IMR-90 (cell line): ENCODE data around the gene UBN1. TPM values are rescaled to one million over a fixed set of nuclear protein-coding genes. Genes with fewer than 3 reads are reported as not detected.

ENCODE experiments used
- ATAC-seq: fragments of 200-7000 bp; cut with Tn5 transposase; 2 replicates; pipeline ENCODE4 v1.9.1; 2020; ENCODE audit warnings: low read depth, mild to moderate bottlenecking, moderate library complexity
- BruUV-seq: library from RNA; stranded (reverse); fragments of 400-500 nt; replicated peaks from 2 replicates; lab custom pipeline; 2021; lab: Mats Ljungman, UMichigan
- CTCF ChIA-PET: fragments of 300-600 bp; formaldehyde crosslinking; extraction: SDS; loops from one replicate; lab custom pipeline; 2021; ENCODE audit warnings: antibody characterized with exemption; lab: Yijun Ruan, JAX
- POLR2A ChIA-PET: fragments of 300-600 bp; sonication (Branson Sonifier 250); formaldehyde crosslinking; loops from one replicate; lab custom pipeline; 2022; ENCODE audit warnings: antibody characterized with exemption; ENCODE audit not compliant: unreplicated experiment; lab: Charles Lee
- DNase-seq: peaks from one replicate; pipeline ENCODE4 v3.0.0; 2013
- H2AFZ ChIP-seq: replicated peaks from 2 replicates; pipeline ENCODE3; 2013; ENCODE audit warnings: low read length, mild to moderate bottlenecking; ENCODE audit not compliant: poor library complexity
- H2AK5ac ChIP-seq: 2 replicates; pipeline ENCODE4 v1.6.1; 2013; ENCODE audit warnings: low read depth, low read length, inconsistent platforms
- H2AK9ac ChIP-seq: replicated peaks from 2 replicates; pipeline ENCODE3; 2013; ENCODE audit warnings: mild to moderate bottlenecking, low read depth, low read length, moderate library complexity; ENCODE audit not compliant: poor library complexity
- H2BK120ac ChIP-seq: 2 replicates; pipeline ENCODE4 v1.6.1; 2013; ENCODE audit warnings: low read depth, low read length, inconsistent platforms
- H2BK15ac ChIP-seq: 3 replicates; pipeline ENCODE4 v1.6.1; 2013; ENCODE audit warnings: low read depth, low read length, inconsistent platforms
- H2BK20ac ChIP-seq: 2 replicates; pipeline ENCODE4 v1.6.1; 2013; ENCODE audit warnings: low read depth, mild to moderate bottlenecking, inconsistent platforms, low read length, moderate library complexity
- H2BK5ac ChIP-seq: 2 replicates; pipeline ENCODE4 v1.6.1; 2013; ENCODE audit warnings: mild to moderate bottlenecking, low read depth, low read length, inconsistent platforms; ENCODE audit not compliant: poor library complexity, severe bottlenecking
- H3K14ac ChIP-seq: replicated peaks from 2 replicates; pipeline ENCODE4 v1.6.1; 2013; ENCODE audit warnings: low read depth, low read length, inconsistent platforms
- H3K18ac ChIP-seq: 2 replicates; pipeline ENCODE4 v1.6.1; 2013; ENCODE audit warnings: low read depth, low read length, control low read depth
- H3K23ac ChIP-seq: 2 replicates; pipeline ENCODE4 v1.6.1; 2013; ENCODE audit warnings: low read depth, low read length, inconsistent platforms
- H3K27ac ChIP-seq: 2 replicates; pipeline ENCODE4 v1.5.1; 2013; ENCODE audit warnings: mild to moderate bottlenecking, control low read depth, low read length; ENCODE audit not compliant: insufficient read depth
- H3K27me3 ChIP-seq: 2 replicates; pipeline ENCODE4 v1.6.1; 2013; ENCODE audit warnings: low read length; ENCODE audit not compliant: control insufficient read depth, insufficient read depth
- H3K36me3 ChIP-seq: 2 replicates; pipeline ENCODE4 v1.6.1; 2013; ENCODE audit warnings: low read length, mixed read lengths; ENCODE audit not compliant: control insufficient read depth, insufficient read depth
- H3K4ac ChIP-seq: 2 replicates; pipeline ENCODE4 v1.6.1; 2013; ENCODE audit warnings: low read depth, low read length, inconsistent platforms
- H3K4me1 ChIP-seq: 2 replicates; pipeline ENCODE4 v1.6.1; 2013; ENCODE audit warnings: low read length, mixed read lengths; ENCODE audit not compliant: control insufficient read depth, insufficient read depth
- H3K4me2 ChIP-seq: 2 replicates; pipeline ENCODE4 v1.6.1; 2013; ENCODE audit warnings: low read depth, mild to moderate bottlenecking, control low read depth, low read length, moderate library complexity
- H3K4me3 ChIP-seq: 2 replicates; pipeline ENCODE4 v1.5.1; 2013; ENCODE audit warnings: low read depth, mild to moderate bottlenecking, control low read depth, low read length, moderate library complexity; ENCODE audit not compliant: insufficient read depth
- H3K56ac ChIP-seq: 2 replicates; pipeline ENCODE4 v1.6.1; 2013; ENCODE audit warnings: low read length, inconsistent platforms; ENCODE audit not compliant: insufficient read depth; ENCODE audit errors: extremely low read depth
- H3K79me1 ChIP-seq, 2 experiments: 2 replicates each; pipeline ENCODE4 v1.6.1; 2013; ENCODE audit warnings: low read length in 2 of 2, inconsistent platforms in 1 of 2, low read depth in 1 of 2
- H3K9ac ChIP-seq: 2 replicates; pipeline ENCODE4 v1.6.1; 2013; ENCODE audit warnings: low read depth, low read length, control low read depth
- H3K9me1 ChIP-seq: 2 replicates; pipeline ENCODE4 v1.6.1; 2013; ENCODE audit warnings: low read length, inconsistent platforms; ENCODE audit not compliant: insufficient read depth
- H3K9me3 ChIP-seq: 2 replicates; pipeline ENCODE4 v1.6.1; 2013; ENCODE audit warnings: low read length; ENCODE audit not compliant: control insufficient read depth, insufficient read depth
- H4K20me1 ChIP-seq: 2 replicates; pipeline ENCODE4 v1.6.1; 2013; ENCODE audit warnings: low read length, inconsistent platforms; ENCODE audit not compliant: insufficient read depth
- H4K5ac ChIP-seq: 2 replicates; pipeline ENCODE4 v1.6.1; 2013; ENCODE audit warnings: mild to moderate bottlenecking, low read depth, low read length, control low read depth
- H4K8ac ChIP-seq, 2 experiments: 2 replicates each; pipeline ENCODE4 v1.6.1; 2013; ENCODE audit warnings: low read depth in 2 of 2, low read length in 2 of 2, control low read depth in 1 of 2, inconsistent platforms in 1 of 2
- H4K91ac ChIP-seq: 2 replicates; pipeline ENCODE4 v1.6.1; 2013; ENCODE audit warnings: low read depth, low read length, inconsistent platforms; ENCODE audit not compliant: insufficient read depth
- FOS ChIP-seq: fragments of 150-350 bp; IDR thresholded peaks from 2 replicates; pipeline ENCODE4 v1.6.1; 2016; ENCODE audit warnings: low read depth, low read length
- MAZ ChIP-seq: IDR thresholded peaks from 2 replicates; pipeline ENCODE4 v1.6.1; 2012; ENCODE audit warnings: low read depth, mild to moderate bottlenecking, low read length, improper control_type of control experiment, moderate library complexity, borderline replicate concordance
- WGBS, 2 experiments: methylation state at CpG; one replicate each; pipeline versions ENCODE4 v1.1.5 to v1.1.7; 2013; ENCODE audit warnings: missing lambda C conversion rate in 2 of 2; ENCODE audit not compliant: insufficient read length in 1 of 2; ENCODE audit errors: extremely low coverage in 2 of 2; 5-methylcytosine and 5-hydroxymethylcytosine counted together
- dilution Hi-C: fragments of 300-500 bp; cut with HindIII; formaldehyde crosslinking; loops from one replicate; pipeline ENCODE4 v1.14.3; 2018; ENCODE audit warnings: low sequenced_read_pairs; ENCODE audit not compliant: unreplicated experiment
- in situ Hi-C: fragments of 300-500 bp; cut with MboI; formaldehyde crosslinking; loops from 3 replicates; pipeline ENCODE4 v1.14.3; 2019; ENCODE audit warnings: low sequenced_read_pairs, inconsistent platforms, mixed read lengths
- intact Hi-C: fragments of 100-400 bp; cut with micrococcal nuclease; formaldehyde crosslinking; loops from 2 replicates; pipeline ENCODE4 v1.10.0; 2022
- polyA plus RNA-seq, 3 experiments: library from polyadenylated mRNA; depleted of rRNA; stranded (reverse); fragments of >200 nt; gene quantifications; 2 replicates each; pipeline ENCODE4 v1.2.3, GENCODE V29; 2012; ENCODE audit warnings: low replicate concordance in 1 of 3
- total RNA-seq: library from RNA; depleted of rRNA; stranded (reverse); fragments of >200 nt; gene quantifications from 2 replicates; pipeline ENCODE4 v1.2.3, GENCODE V29; 2012
- TF ChIP-seq, protein P1 (sequence below): conservative IDR thresholded peaks from 2 replicates; pipeline ENCODE4 v1.5.1; 2012; ENCODE audit warnings: mild to moderate bottlenecking, low read depth, low read length, improper control_type of control experiment

Gene UBN1
- total and polyA plus RNA-seq, 2 of the 4 experiments (the other 2 are of a cell fraction) = 5.7 to 16.3 TPM

GRCh38 chr16:4884972-4885874, 37.9 kb downstream of the UBN1 start:
- no peak overlapping the region for H3K18ac ChIP-seq
- TF ChIP-seq FOS (no peak), MAZ (no peak)
- TF ChIP-seq, protein P1, sequence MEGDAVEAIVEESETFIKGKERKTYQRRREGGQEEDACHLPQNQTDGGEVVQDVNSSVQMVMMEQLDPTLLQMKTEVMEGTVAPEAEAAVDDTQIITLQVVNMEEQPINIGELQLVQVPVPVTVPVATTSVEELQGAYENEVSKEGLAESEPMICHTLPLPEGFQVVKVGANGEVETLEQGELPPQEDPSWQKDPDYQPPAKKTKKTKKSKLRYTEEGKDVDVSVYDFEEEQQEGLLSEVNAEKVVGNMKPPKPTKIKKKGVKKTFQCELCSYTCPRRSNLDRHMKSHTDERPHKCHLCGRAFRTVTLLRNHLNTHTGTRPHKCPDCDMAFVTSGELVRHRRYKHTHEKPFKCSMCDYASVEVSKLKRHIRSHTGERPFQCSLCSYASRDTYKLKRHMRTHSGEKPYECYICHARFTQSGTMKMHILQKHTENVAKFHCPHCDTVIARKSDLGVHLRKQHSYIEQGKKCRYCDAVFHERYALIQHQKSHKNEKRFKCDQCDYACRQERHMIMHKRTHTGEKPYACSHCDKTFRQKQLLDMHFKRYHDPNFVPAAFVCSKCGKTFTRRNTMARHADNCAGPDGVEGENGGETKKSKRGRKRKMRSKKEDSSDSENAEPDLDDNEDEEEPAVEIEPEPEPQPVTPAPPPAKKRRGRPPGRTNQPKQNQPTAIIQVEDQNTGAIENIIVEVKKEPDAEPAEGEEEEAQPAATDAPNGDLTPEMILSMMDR = no peak
- ChIA-PET CTCF (no interaction called here), POLR2A (no interaction called here)
- H2BK120ac ChIP-seq = no peak overlapping the region
- H3K14ac ChIP-seq = no peak overlapping the region
- H3K79me1 ChIP-seq = peaks cover 0 to 20% of the 10 kb centered on the region in 2 experiments; a peak in 3 of 4 replicates
- H2BK5ac ChIP-seq = no peak overlapping the region
- no peak overlapping the region for H3K56ac ChIP-seq
- H4K20me1 ChIP-seq = peaks cover 16% of the 10 kb centered on the region
- peaks cover 9% of the 10 kb centered on the region for H3K4me1 ChIP-seq
- peaks cover 55% of the 10 kb centered on the region for H3K36me3 ChIP-seq
- no peak for ATAC-seq
- in situ Hi-C loops = loop anchor here (10.0 kb wide), 1 partner anchor 60 kb away; no protein-coding TSS in a partner anchor
- 96% methylated on average over 40 of the region's 45 CpGs; no CpG with 5 or more reads in 1 of the 2 experiments for WGBS, 2 experiments
- H2AFZ ChIP-seq = no peak overlapping the region
- H3K4me2 ChIP-seq = no peak overlapping the region
- no peak overlapping the region for H4K8ac ChIP-seq
- no peak overlapping the region for H4K5ac ChIP-seq
- H3K9me1 ChIP-seq = peaks cover 10% of the 10 kb centered on the region
- H3K27ac ChIP-seq = no peak overlapping the region
- intact Hi-C loops = loop anchor here (5.0 kb wide), 1 partner anchor 57 kb away; no protein-coding TSS in a partner anchor
- H3K27me3 ChIP-seq = no peaks in the 10 kb centered on the region
- no peak overlapping the region for H2BK20ac ChIP-seq
- no peak overlapping the region for H2AK5ac ChIP-seq
- no TSS peak for BruUV-seq
- H4K91ac ChIP-seq = no peak overlapping the region
- H3K4ac ChIP-seq = no peak overlapping the region
- no peak for DNase-seq
- no peak overlapping the region for H3K4me3 ChIP-seq
- H3K23ac ChIP-seq = no peak overlapping the region
- no peak overlapping the region for H2BK15ac ChIP-seq
- no peak overlapping the region for H2AK9ac ChIP-seq
- dilution Hi-C loops = no loop called here
- H3K9ac ChIP-seq = no peak overlapping the region
- no peaks in the 10 kb centered on the region for H3K9me3 ChIP-seq
